Measurements from ENCODE around the gene BET1.
"Not testable (repeated sequence)": the region's sequence is repeated elsewhere in the genome, so short reads cannot be mapped to it uniquely, and the experiment has no call there.

Gene BET1

GRCh38 chr7:94004024-94004951 lies at the start of gene BET1:
Gene BET1 (minus strand): TSS chr7:94004355. CDS start chr7:94004216, 139 bp downstream.
- DNase-seq (ENCODE audit: low spot score), result peak; percentile 97

GRCh38 chr7:94053532-94053931 lies 49.4 kb upstream of the BET1 start:
- DNase-seq (ENCODE audit: low spot score), result no peak

GRCh38 chr7:94052398-94053180 lies 48.4 kb upstream of the BET1 start:
- DNase-seq (ENCODE audit: low spot score), result no peak

- DNase-seq (ENCODE audit: low spot score), result no peak
Measured at GRCh38 chr7:94050046-94050445, 45.9 kb upstream of the BET1 start.

GRCh38 chr7:94049615-94050014 lies 45.5 kb upstream of the BET1 start:
- DNase-seq (ENCODE audit: low spot score), result no peak

- no peak for DNase-seq (ENCODE audit: low spot score)
Measured at GRCh38 chr7:94048755-94049154, 44.6 kb upstream of the BET1 start.

GRCh38 chr7:94047956-94048355 lies 43.8 kb upstream of the BET1 start:
- no peak for DNase-seq (ENCODE audit: low spot score)

- no peak for DNase-seq (ENCODE audit: low spot score)
Measured at GRCh38 chr7:94045581-94045980, 41.4 kb upstream of the BET1 start.

GRCh38 chr7:94044806-94045205 lies 40.7 kb upstream of the BET1 start:
- no peak for DNase-seq (ENCODE audit: low spot score)

GRCh38 chr7:94043299-94043698 lies 39.1 kb upstream of the BET1 start:
- peak; percentile 67 for DNase-seq (ENCODE audit: low spot score)

- DNase-seq (ENCODE audit: low spot score), result no peak
Measured at GRCh38 chr7:94042381-94042780, 38.2 kb upstream of the BET1 start.

- peak; percentile 19 for DNase-seq (ENCODE audit: low spot score)
Measured at GRCh38 chr7:94041529-94041928, 37.4 kb upstream of the BET1 start.

GRCh38 chr7:94040254-94040653 lies 36.1 kb upstream of the BET1 start:
- no peak for DNase-seq (ENCODE audit: low spot score)

- DNase-seq (ENCODE audit: low spot score), result no peak
Measured at GRCh38 chr7:94039368-94040035, 35.3 kb upstream of the BET1 start.

- no peak for DNase-seq (ENCODE audit: low spot score)
Measured at GRCh38 chr7:94031865-94032264, 27.7 kb upstream of the BET1 start.

- no peak for DNase-seq (ENCODE audit: low spot score)
Measured at GRCh38 chr7:94030634-94031033, 26.5 kb upstream of the BET1 start.

GRCh38 chr7:94029976-94030375 lies 25.8 kb upstream of the BET1 start:
- no peak for DNase-seq (ENCODE audit: low spot score)

- DNase-seq (ENCODE audit: low spot score), result peak; percentile 29
Measured at GRCh38 chr7:94028768-94029167, 24.6 kb upstream of the BET1 start.

GRCh38 chr7:94026619-94027018 lies 22.5 kb upstream of the BET1 start:
- DNase-seq (ENCODE audit: low spot score), result not testable (repeated sequence)

- DNase-seq (ENCODE audit: low spot score), result no peak
Measured at GRCh38 chr7:94022550-94022949, 18.4 kb upstream of the BET1 start.

- no peak for DNase-seq (ENCODE audit: low spot score)
Measured at GRCh38 chr7:94016786-94017185, 12.6 kb upstream of the BET1 start.

GRCh38 chr7:94015538-94015937 lies 11.4 kb upstream of the BET1 start:
- no peak for DNase-seq (ENCODE audit: low spot score)

GRCh38 chr7:94012746-94013145 lies 8.6 kb upstream of the BET1 start:
- no peak for DNase-seq (ENCODE audit: low spot score)

All from RKO (cell line).